Activated CD8-positive, alpha-beta T cell treated with anti-CD3 and anti-CD28 coated beads for 36 hours (primary cell): ENCODE data around the gene ATP1B2. TPM values are rescaled to one million over a fixed set of nuclear protein-coding genes. Genes with fewer than 3 reads are reported as not detected.

Experiments used
- ATAC-seq: fragments of 200-7000 bp; cut with Tn5 transposase; one replicate; pipeline ENCODE4 v1.10.0; 2021; ENCODE audit warnings: mild to moderate bottlenecking, moderate library complexity
- CTCF ChIA-PET: fragments of 350-600 bp; sonication (Branson Sonifier 250); formaldehyde crosslinking; loops from one replicate; lab custom pipeline; 2021; ENCODE audit warnings: antibody characterized with exemption; lab: Charles Lee
- POLR2A ChIA-PET: fragments of 350-600 bp; sonication (Branson Sonifier 250); formaldehyde crosslinking; loops from one replicate; lab custom pipeline; 2021; ENCODE audit warnings: antibody characterized with exemption; lab: Charles Lee
- DNase-seq: peaks from one replicate; pipeline ENCODE4 v3.0.0-alpha.2; 2020
- H3K27ac Mint-ChIP-seq: one replicate; pipeline ENCODE4 v1.8.0; 2021; ENCODE audit warnings: mild to moderate bottlenecking, mixed read lengths
- H3K27me3 Mint-ChIP-seq: one replicate; pipeline ENCODE4 v1.8.0; 2021; ENCODE audit warnings: mixed read lengths
- H3K36me3 Mint-ChIP-seq: one replicate; pipeline ENCODE4 v1.8.0; 2021; ENCODE audit warnings: low read depth, mixed read lengths
- H3K4me1 Mint-ChIP-seq: one replicate; pipeline ENCODE4 v1.8.0; 2021; ENCODE audit warnings: low read depth, mixed read lengths
- H3K4me3 Mint-ChIP-seq: one replicate; pipeline ENCODE4 v1.8.0; 2021; ENCODE audit warnings: mild to moderate bottlenecking, moderate library complexity, mixed read lengths
- H3K9me3 Mint-ChIP-seq: one replicate; pipeline ENCODE4 v1.8.0; 2021; ENCODE audit warnings: mixed read lengths
- intact Hi-C: fragments of 100-400 bp; cut with micrococcal nuclease; formaldehyde crosslinking; loops from one replicate; pipeline ENCODE4 v1.10.0; 2022
- total RNA-seq, 2 experiments: library from RNA; stranded (reverse); gene quantifications; one replicate each; pipeline ENCODE4 v1.2.3, GENCODE V29; 2021
- TF ChIP-seq, protein P1 (sequence below): fragments of 200-600 bp; IDR thresholded peaks from one replicate; pipeline ENCODE4 v1.8.0; 2022; ENCODE audit warnings: antibody characterized with exemption, mild to moderate bottlenecking

Gene ATP1B2
- total RNA-seq, 2 experiments from 2014 or later: 0.38 TPM; not detected in 1

DNA sequence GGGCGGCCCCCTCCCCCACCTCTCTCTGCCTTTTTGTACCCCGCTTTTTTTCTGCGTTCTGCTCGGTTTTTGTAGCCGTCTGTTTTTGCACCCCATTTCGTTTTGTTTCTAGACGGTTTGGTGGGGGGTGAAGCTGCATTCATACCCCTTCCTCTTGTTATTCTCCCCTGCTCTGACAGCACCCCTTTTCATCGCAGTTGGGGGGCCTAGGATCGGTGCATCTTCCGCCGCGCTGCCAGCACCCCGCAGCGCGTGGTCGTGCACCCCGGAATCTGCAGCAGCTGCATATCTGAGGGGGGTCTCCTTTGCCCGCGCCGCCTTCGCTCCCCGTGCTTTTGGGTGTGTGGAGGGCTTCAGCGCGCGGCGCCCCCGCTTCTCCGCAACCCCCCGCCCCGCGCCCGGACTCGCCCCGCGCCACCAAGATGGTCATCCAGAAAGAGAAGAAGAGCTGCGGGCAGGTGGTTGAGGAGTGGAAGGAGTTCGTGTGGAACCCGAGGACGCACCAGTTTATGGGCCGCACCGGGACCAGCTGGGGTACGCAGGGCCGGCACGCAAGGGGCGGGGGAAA lies 455 bp downstream of the ATP1B2 start:
- no peaks in the 10 kb centered on the region for H3K36me3 Mint-ChIP-seq
- H3K4me3 Mint-ChIP-seq: peak overlapping the region; percentile 59
- no peak for ATAC-seq
- no peaks in the 10 kb centered on the region for H3K9me3 Mint-ChIP-seq
- POLR2A ChIA-PET: interaction anchor here (0.7 to 4.3 kb wide), 8 partner anchors 16 to 77 kb away, joined by 3 to 29 read pairs (median 3); partner anchors contain the start of genes FXR2, SAT2, TP53 and WRAP53
- H3K4me1 Mint-ChIP-seq: peaks cover 14% of the 10 kb centered on the region
- CTCF ChIA-PET: interaction anchor here (0.5 to 2.9 kb wide), 7 partner anchors 9 to 38 kb away, joined by 3 to 17 read pairs (median 4); partner anchors contain the start of genes TP53 and WRAP53
- H3K27me3 Mint-ChIP-seq: peaks cover 32% of the 10 kb centered on the region
- no peak overlapping the region for H3K27ac Mint-ChIP-seq
- intact Hi-C loops: no loop called here
- no peak for DNase-seq
- TF ChIP-seq, protein P1, sequence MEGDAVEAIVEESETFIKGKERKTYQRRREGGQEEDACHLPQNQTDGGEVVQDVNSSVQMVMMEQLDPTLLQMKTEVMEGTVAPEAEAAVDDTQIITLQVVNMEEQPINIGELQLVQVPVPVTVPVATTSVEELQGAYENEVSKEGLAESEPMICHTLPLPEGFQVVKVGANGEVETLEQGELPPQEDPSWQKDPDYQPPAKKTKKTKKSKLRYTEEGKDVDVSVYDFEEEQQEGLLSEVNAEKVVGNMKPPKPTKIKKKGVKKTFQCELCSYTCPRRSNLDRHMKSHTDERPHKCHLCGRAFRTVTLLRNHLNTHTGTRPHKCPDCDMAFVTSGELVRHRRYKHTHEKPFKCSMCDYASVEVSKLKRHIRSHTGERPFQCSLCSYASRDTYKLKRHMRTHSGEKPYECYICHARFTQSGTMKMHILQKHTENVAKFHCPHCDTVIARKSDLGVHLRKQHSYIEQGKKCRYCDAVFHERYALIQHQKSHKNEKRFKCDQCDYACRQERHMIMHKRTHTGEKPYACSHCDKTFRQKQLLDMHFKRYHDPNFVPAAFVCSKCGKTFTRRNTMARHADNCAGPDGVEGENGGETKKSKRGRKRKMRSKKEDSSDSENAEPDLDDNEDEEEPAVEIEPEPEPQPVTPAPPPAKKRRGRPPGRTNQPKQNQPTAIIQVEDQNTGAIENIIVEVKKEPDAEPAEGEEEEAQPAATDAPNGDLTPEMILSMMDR: no peak

DNA sequence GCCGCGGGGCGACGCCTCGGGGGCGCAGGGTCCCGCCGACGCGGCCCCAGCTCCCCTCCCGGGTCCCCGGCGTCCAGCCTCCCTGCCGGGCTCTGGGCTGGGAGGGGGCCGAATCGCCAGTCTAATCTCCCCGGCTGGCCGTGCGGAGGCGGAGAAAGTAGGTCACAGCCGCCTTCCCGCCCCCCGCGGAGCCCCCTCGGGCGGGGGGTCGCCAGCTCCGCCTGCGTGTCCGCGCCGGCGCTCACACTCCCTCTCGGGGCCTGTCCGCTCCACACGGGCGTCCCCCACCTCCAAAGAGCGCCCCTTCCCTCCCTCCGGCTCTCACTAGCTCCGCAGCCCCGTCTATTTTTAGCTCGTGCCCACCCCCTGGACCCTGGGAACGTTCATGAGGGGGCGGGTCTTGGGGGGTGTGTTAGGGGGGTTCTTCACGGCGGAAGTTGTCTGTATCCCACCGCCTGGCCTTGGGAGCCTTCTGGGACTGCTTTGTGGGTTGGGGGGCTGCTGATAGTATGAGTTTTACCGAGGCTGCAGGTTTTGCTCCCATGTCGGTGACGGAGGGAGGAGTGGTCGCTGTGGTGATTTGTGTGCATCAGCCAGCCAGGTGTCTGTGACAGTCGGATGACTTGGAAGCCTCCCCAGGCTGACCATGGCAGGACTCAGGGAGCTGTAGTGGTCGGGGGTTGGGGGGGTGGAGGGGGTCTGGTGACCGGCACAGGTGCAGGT lies 1.1 kb downstream of the ATP1B2 start:
- intact Hi-C loops: no loop called here
- H3K4me1 Mint-ChIP-seq: peaks cover 14% of the 10 kb centered on the region

DNA sequence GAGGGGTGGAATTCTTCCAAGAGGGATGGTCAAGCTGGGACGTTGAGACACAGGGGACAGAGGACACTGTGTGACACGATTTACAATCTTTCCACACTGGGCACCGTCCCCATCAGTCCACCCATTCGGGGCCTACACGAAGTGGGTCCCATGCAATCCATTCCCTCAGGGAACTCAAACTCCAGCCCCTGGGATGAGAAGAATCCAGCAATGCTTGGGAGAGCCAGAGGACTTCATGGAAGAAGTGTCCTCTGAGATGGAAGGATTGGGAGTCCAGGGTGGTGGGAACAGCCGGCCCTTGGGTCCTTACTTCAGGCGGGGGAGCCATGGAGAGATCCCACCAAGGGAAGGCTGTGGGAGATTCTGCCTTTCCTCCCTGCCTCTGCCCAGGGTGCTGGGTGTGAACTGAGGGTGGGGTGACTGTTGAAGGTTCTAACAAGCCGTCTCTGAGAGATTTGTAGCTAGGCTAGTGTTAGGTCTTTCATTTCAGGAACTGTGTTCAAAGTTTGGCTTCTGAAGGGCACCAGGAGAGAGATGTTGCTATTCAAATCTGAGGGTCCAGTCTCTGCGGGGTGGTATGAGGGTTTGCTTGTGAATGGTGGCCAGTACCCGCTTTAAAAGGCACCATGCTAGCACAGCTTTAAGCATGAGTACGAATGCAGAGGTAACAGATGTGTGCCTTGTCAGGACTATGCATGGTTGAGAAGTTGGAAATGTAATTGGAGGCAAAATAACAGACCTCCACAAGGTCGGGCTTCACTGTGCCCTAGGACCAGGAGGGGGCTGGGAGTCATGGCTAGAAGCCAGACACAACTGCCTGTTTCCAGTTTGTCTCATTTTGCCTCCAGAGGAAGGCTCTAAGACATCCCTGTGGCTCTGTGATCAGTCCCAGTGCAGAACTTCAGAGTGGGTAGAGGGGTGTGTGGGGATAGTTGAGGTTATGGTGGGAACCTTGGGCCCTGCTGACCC lies 1.9 kb downstream of the ATP1B2 start:
- Mint-ChIP-seq H3K27ac (no peak overlapping the region), H3K9me3 (no peaks in the 10 kb centered on the region), H3K36me3 (no peaks in the 10 kb centered on the region), H3K4me1 (peaks cover 14% of the 10 kb centered on the region), H3K27me3 (peaks cover 32% of the 10 kb centered on the region), H3K4me3 (no peak overlapping the region)
- TF ChIP-seq, protein P1: no peak
- ATAC-seq (no peak), DNase-seq (no peak)
- ChIA-PET CTCF (interaction anchor here (1.2 to 2.9 kb wide), 5 partner anchors 18 to 216 kb away, joined by 3 to 17 read pairs (median 5); partner anchors contain the start of gene TP53), POLR2A (interaction anchor here (0.8 to 4.3 kb wide), 4 partner anchors 21 to 41 kb away, joined by 3 to 29 read pairs (median 6); partner anchors contain the start of genes FXR2, TP53 and WRAP53)
- intact Hi-C loops: no loop called here

More for the DNA sequence above, 1.1 kb downstream of the ATP1B2 start:
- H3K4me3 Mint-ChIP-seq: no peak overlapping the region
- no peak overlapping the region for H3K27ac Mint-ChIP-seq
- no peaks in the 10 kb centered on the region for H3K9me3 Mint-ChIP-seq
- no peak for DNase-seq
- TF ChIP-seq, protein P1: no peak
- H3K36me3 Mint-ChIP-seq: no peaks in the 10 kb centered on the region
- no peak for ATAC-seq
- CTCF ChIA-PET: interaction anchor here (1.0 to 2.9 kb wide), 5 partner anchors 8 to 215 kb away, joined by 3 to 17 read pairs (median 7); partner anchors contain the start of gene TP53
- POLR2A ChIA-PET: interaction anchor here (0.7 to 4.3 kb wide), 5 partner anchors 15 to 72 kb away, joined by 3 to 29 read pairs (median 3); partner anchors contain the start of genes FXR2, SAT2, TP53 and WRAP53
- H3K27me3 Mint-ChIP-seq: peaks cover 32% of the 10 kb centered on the region

DNA sequence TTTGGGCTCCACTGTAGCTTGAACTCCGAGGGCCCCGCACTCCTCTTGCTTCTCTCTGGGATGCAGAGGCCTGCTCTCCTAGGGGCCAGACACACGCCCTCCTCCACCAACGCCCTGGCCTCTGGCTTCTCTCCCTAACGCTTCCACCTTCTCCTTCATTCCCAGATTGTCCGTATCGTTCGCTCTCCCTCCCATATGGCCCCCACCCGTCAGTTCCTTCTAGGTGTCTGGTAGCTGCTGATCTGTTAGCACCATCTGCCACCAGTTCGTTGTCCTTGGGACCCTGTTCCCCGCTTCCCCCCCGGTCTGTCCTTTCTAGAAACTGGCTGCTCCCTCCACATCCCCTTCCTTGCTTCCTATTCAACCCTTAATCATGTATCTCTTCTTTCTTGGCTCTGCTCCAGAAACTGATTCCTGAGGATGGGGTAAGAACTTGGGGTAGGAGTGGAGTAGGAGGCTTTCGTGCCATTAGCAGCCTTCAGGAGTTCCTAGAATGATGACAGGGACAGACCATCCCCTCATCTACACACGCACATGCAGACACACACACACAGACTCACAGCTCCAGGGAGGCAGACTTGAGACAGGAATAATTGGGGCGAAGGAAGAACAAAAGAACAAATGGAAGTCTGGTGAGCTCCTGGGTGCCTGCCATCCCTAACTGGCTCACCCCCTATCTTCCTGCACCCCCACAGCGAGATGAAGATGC lies 4.3 kb downstream of the ATP1B2 start:
- H3K4me3 Mint-ChIP-seq: no peak overlapping the region
- peaks cover 27% of the 10 kb centered on the region for H3K27me3 Mint-ChIP-seq
- POLR2A ChIA-PET: interaction anchor here (1.1 to 1.3 kb wide), 2 partner anchors 12 to 33 kb away, joined by 3 to 4 read pairs; partner anchors contain the start of gene WRAP53
- H3K9me3 Mint-ChIP-seq: no peaks in the 10 kb centered on the region
- TF ChIP-seq, protein P1: no peak
- ATAC-seq (no peak), DNase-seq (no peak)
- intact Hi-C loops: no loop called here
- H3K36me3 Mint-ChIP-seq: no peaks in the 10 kb centered on the region
- peaks cover 11% of the 10 kb centered on the region for H3K4me1 Mint-ChIP-seq
- CTCF ChIA-PET: no interaction called here
- no peak overlapping the region for H3K27ac Mint-ChIP-seq
